Activated CD4-positive, alpha-beta memory T cell treated with anti-CD3 and anti-CD28 coated beads for 36 hours (primary cell): ENCODE measurements around the gene C10orf120. TPM values are rescaled to one million over a fixed set of nuclear protein-coding genes. Genes with fewer than 3 reads are reported as not detected.

Experiments
- CTCF ChIA-PET: fragments of 350-600 bp; sonication (Branson Sonifier 250); formaldehyde crosslinking; loops from one replicate; lab custom pipeline; 2021; ENCODE audit warnings: antibody characterized with exemption, inconsistent platforms; lab: Charles Lee
- POLR2A ChIA-PET: fragments of 350-600 bp; sonication (Branson Sonifier 250); formaldehyde crosslinking; loops from one replicate; lab custom pipeline; 2021; ENCODE audit warnings: antibody characterized with exemption; lab: Charles Lee
- DNase-seq: peaks from one replicate; pipeline ENCODE4 v3.0.0-alpha.2; 2020
- H3K27ac Mint-ChIP-seq: one replicate; pipeline ENCODE4 v1.8.0; 2021; ENCODE audit warnings: mixed read lengths
- H3K27me3 Mint-ChIP-seq: one replicate; pipeline ENCODE4 v1.8.0; 2021; ENCODE audit warnings: mixed read lengths
- H3K36me3 Mint-ChIP-seq: one replicate; pipeline ENCODE4 v1.8.0; 2021; ENCODE audit warnings: mixed read lengths
- H3K4me1 Mint-ChIP-seq: one replicate; pipeline ENCODE4 v1.8.0; 2021; ENCODE audit warnings: low read depth, mixed read lengths
- H3K4me3 Mint-ChIP-seq: one replicate; pipeline ENCODE4 v1.8.0; 2021; ENCODE audit warnings: mild to moderate bottlenecking, mixed read lengths
- H3K9me3 Mint-ChIP-seq: one replicate; pipeline ENCODE4 v1.8.0; 2021; ENCODE audit warnings: mixed read lengths
- intact Hi-C: fragments of 100-400 bp; cut with micrococcal nuclease; formaldehyde crosslinking; loops from one replicate; pipeline ENCODE4 v1.15.1; 2023
- total RNA-seq, 2 experiments: library from RNA; stranded (reverse); gene quantifications; one replicate each; pipeline ENCODE4 v1.2.3, GENCODE V29; 2021

C10orf120 gene
- total RNA-seq, 2 experiments from 2014 or later, result not detected

DNA sequence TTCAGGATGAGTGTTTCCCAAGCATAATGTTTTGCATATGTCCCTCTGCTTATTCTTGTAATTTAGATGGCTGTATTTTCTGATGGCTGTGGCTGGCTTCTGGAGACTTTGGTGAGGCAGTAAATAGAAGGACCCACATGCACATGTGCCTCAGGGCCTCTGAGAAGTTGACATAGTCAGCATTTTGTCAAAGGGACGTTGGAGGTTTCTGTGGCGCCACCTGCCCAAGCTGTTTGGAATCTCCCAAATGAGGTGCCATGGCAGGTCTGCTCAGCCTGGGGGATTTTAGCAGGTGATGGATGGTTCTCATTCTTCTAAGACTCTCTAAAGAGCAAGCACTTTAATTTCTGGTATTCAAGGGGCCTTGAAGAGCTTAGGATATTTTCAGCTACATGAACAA, 29.8 kb downstream of the C10orf120 start:
- no peaks in the 10 kb centered on the region for H3K36me3 Mint-ChIP-seq
- H3K27me3 Mint-ChIP-seq, result peaks cover 15% of the 10 kb centered on the region
- POLR2A ChIA-PET, result no interaction called here
- no peak overlapping the region for H3K27ac Mint-ChIP-seq
- H3K4me3 Mint-ChIP-seq, result no peak overlapping the region
- intact Hi-C loops, result no loop called here
- no peaks in the 10 kb centered on the region for H3K9me3 Mint-ChIP-seq
- CTCF ChIA-PET, result no interaction called here
- DNase-seq, result no peak
- H3K4me1 Mint-ChIP-seq, result no peaks in the 10 kb centered on the region

GRCh38 chr10:122669045-122669444, 30.6 kb downstream of the C10orf120 start:
- POLR2A ChIA-PET, result no interaction called here
- H3K4me1 Mint-ChIP-seq, result no peaks in the 10 kb centered on the region
- CTCF ChIA-PET, result no interaction called here
- no peaks in the 10 kb centered on the region for H3K36me3 Mint-ChIP-seq
- no peaks in the 10 kb centered on the region for H3K9me3 Mint-ChIP-seq
- H3K27me3 Mint-ChIP-seq, result peaks cover 15% of the 10 kb centered on the region
- intact Hi-C loops, result no loop called here
- no peak overlapping the region for H3K4me3 Mint-ChIP-seq
- no peak overlapping the region for H3K27ac Mint-ChIP-seq
- DNase-seq, result no peak

DNA sequence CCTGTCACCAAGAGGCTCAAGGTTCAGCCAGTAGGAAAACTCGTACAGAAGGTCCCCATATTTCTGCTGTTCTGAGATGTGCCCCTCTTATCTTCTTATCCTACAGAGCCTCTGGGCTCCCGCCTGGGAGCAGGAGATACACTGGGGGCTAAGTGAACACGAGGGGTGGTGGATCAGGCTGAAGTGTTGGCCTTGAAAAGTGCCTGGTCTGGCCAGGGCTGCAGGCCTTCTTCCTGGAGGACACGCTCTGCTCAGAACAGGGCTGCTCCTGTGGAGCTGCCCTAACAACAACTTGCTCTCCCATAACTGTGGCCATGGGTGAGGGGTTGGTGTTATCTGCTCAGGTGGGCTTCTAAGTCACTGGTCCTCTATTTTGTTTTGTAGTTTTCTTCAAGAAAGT, 33.7 kb downstream of the C10orf120 start:
- intact Hi-C loops, result no loop called here
- Mint-ChIP-seq H3K9me3 (no peaks in the 10 kb centered on the region), H3K27me3 (peaks cover 15% of the 10 kb centered on the region), H3K4me3 (no peak overlapping the region), H3K27ac (no peak overlapping the region), H3K36me3 (no peaks in the 10 kb centered on the region), H3K4me1 (no peaks in the 10 kb centered on the region)
- DNase-seq, result no peak
- ChIA-PET CTCF (no interaction called here), POLR2A (no interaction called here)

GRCh38 chr10:122665329-122665860, 34.3 kb downstream of the C10orf120 start:
- DNase-seq, result no peak
- Mint-ChIP-seq H3K36me3 (no peaks in the 10 kb centered on the region), H3K27me3 (peaks cover 15% of the 10 kb centered on the region), H3K9me3 (no peaks in the 10 kb centered on the region), H3K27ac (no peak overlapping the region), H3K4me1 (no peaks in the 10 kb centered on the region), H3K4me3 (no peak overlapping the region)
- ChIA-PET POLR2A (no interaction called here), CTCF (no interaction called here)
- intact Hi-C loops, result no loop called here

- intact Hi-C loops, result no loop called here
- H3K27me3 Mint-ChIP-seq, result peaks cover 15% of the 10 kb centered on the region
- CTCF ChIA-PET, result no interaction called here
Observed at GRCh38 chr10:122664501-122664900, 35.1 kb downstream of the C10orf120 start.

GRCh38 chr10:122663516-122664130, 36.0 kb downstream of the C10orf120 start:
- H3K4me1 Mint-ChIP-seq, result no peaks in the 10 kb centered on the region
- CTCF ChIA-PET, result interaction anchor here (0.8 kb wide), 1 partner anchor 15 kb away, joined by 5 read pairs; no protein-coding TSS in a partner anchor
- POLR2A ChIA-PET, result no interaction called here
- no peaks in the 10 kb centered on the region for H3K36me3 Mint-ChIP-seq
- no peak overlapping the region for H3K27ac Mint-ChIP-seq
- DNase-seq, result no peak
- intact Hi-C loops, result no loop called here
- H3K27me3 Mint-ChIP-seq, result peaks cover 15% of the 10 kb centered on the region
- H3K4me3 Mint-ChIP-seq, result no peak overlapping the region
- H3K9me3 Mint-ChIP-seq, result no peaks in the 10 kb centered on the region

More at GRCh38 chr10:122664501-122664900, 35.1 kb downstream of the C10orf120 start:
- H3K36me3 Mint-ChIP-seq, result no peaks in the 10 kb centered on the region
- POLR2A ChIA-PET, result no interaction called here
- no peak for DNase-seq
- H3K4me3 Mint-ChIP-seq, result no peak overlapping the region
- no peaks in the 10 kb centered on the region for H3K4me1 Mint-ChIP-seq
- H3K9me3 Mint-ChIP-seq, result no peaks in the 10 kb centered on the region
- H3K27ac Mint-ChIP-seq, result no peak overlapping the region

DNA sequence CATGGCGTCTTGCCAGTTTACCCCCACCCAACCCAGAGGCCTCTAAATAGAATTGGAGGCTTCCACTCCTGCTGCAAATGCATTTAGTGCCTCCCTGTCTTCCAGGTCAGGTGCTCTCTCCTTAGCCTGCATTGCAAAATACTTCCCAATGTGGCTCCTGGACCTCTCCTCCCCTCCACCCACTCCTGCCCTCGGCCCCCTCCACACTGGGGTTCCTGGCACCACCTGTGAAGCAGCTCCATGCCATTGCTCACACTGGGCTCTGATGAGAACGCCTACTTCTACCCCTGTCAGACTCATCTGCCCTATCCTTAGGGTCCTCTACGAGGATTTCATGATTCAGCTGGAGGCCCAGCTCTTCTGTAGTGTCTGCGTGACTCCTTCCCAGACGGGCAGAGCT, 37.4 kb downstream of the C10orf120 start:
- Mint-ChIP-seq H3K9me3 (no peaks in the 10 kb centered on the region), H3K4me3 (no peak overlapping the region), H3K36me3 (no peaks in the 10 kb centered on the region), H3K27ac (no peak overlapping the region), H3K27me3 (peaks cover 12% of the 10 kb centered on the region), H3K4me1 (no peaks in the 10 kb centered on the region)
- ChIA-PET CTCF (no interaction called here), POLR2A (no interaction called here)
- intact Hi-C loops, result no loop called here
- DNase-seq, result no peak

DNA sequence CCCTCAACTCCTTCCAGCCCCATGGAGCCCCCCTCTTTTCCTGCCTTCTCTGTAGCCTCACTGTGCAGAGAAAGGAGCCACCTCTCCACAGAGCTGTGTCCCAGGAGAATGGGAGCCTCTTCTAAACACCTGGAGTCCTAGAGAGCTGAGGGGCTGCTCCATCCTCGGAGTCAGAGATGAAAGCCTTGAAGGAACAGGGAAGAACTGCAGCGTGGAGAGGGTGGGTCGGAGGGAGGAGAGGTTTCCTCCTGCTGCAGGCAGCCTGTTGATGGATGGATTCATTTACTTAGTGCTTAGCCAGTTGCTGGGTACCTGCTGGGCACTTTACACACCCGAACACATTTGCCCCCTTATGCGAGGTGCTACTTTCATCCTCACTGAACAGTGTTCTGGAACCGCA, 39.0 kb downstream of the C10orf120 start:
- ChIA-PET POLR2A (no interaction called here), CTCF (no interaction called here)
- H3K9me3 Mint-ChIP-seq, result no peaks in the 10 kb centered on the region
- no peak overlapping the region for H3K4me3 Mint-ChIP-seq
- intact Hi-C loops, result no loop called here
- no peaks in the 10 kb centered on the region for H3K4me1 Mint-ChIP-seq
- no peak for DNase-seq
- peaks cover 5% of the 10 kb centered on the region for H3K27me3 Mint-ChIP-seq
- no peak overlapping the region for H3K27ac Mint-ChIP-seq
- no peaks in the 10 kb centered on the region for H3K36me3 Mint-ChIP-seq

DNA sequence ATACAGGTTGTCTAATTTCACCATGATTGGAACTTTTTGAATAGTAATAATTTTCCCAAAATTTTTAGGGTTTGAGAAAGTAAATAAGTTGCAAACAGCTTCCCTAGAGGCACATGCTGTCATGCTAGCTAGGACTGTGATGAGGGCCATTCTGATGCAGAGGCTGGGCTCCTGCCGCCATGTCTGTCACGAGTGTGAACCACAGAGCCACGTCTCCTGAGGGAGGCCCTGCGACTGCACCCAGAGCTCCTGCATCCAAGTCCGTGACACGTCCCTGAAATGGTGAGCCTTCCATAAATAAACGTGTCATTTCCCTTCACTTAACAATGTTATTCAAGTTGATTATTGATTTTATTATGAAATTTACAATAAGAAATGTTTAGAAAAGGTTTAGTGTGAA, 40.0 kb downstream of the C10orf120 start:
- ChIA-PET POLR2A (no interaction called here), CTCF (interaction anchor here (0.9 kb wide), 1 partner anchor 11 kb away, joined by 3 read pairs; no protein-coding TSS in a partner anchor)
- no peaks in the 10 kb centered on the region for H3K9me3 Mint-ChIP-seq
- H3K36me3 Mint-ChIP-seq, result no peaks in the 10 kb centered on the region
- H3K27me3 Mint-ChIP-seq, result peaks cover 10% of the 10 kb centered on the region
- no peak for DNase-seq
- no peak overlapping the region for H3K27ac Mint-ChIP-seq
- intact Hi-C loops, result no loop called here
- no peaks in the 10 kb centered on the region for H3K4me1 Mint-ChIP-seq
- H3K4me3 Mint-ChIP-seq, result no peak overlapping the region

DNA sequence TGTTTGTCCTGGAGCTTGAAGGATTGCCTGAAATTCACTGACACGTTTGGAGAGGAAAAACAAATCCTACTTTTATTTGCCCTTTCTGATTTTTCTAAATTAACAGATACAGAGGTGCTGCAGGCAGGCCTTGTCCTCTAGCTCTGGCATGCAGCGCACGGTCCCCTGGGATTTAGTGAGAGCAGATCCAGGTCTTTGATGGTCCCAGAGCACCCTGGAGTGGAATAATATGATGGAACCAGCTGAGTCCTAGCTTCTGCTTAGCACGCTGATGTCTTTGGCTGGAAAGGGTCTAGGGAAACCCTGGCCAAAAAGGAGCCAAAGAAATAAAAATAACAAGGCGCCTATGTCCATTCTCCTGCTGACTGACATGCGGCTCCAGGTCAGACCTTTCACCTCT, 40.5 kb downstream of the C10orf120 start:
- intact Hi-C loops, result no loop called here
- H3K9me3 Mint-ChIP-seq, result no peaks in the 10 kb centered on the region
- no peak overlapping the region for H3K27ac Mint-ChIP-seq
- CTCF ChIA-PET, result no interaction called here
- H3K4me1 Mint-ChIP-seq, result no peaks in the 10 kb centered on the region
- no peak overlapping the region for H3K4me3 Mint-ChIP-seq
- POLR2A ChIA-PET, result no interaction called here
- no peak for DNase-seq
- H3K27me3 Mint-ChIP-seq, result peaks cover 12% of the 10 kb centered on the region
- no peaks in the 10 kb centered on the region for H3K36me3 Mint-ChIP-seq

GRCh38 chr10:122658356-122659049, 41.1 kb downstream of the C10orf120 start:
- no peak overlapping the region for H3K4me3 Mint-ChIP-seq
- H3K27me3 Mint-ChIP-seq, result peaks cover 12% of the 10 kb centered on the region
- POLR2A ChIA-PET, result no interaction called here
- no peaks in the 10 kb centered on the region for H3K9me3 Mint-ChIP-seq
- CTCF ChIA-PET, result no interaction called here
- no peak for DNase-seq
- H3K4me1 Mint-ChIP-seq, result no peaks in the 10 kb centered on the region
- H3K27ac Mint-ChIP-seq, result no peak overlapping the region
- intact Hi-C loops, result no loop called here
- H3K36me3 Mint-ChIP-seq, result no peaks in the 10 kb centered on the region

- ChIA-PET CTCF (no interaction called here), POLR2A (no interaction called here)
- no peaks in the 10 kb centered on the region for H3K4me1 Mint-ChIP-seq
- intact Hi-C loops, result no loop called here
- no peak for DNase-seq
- no peaks in the 10 kb centered on the region for H3K9me3 Mint-ChIP-seq
- H3K36me3 Mint-ChIP-seq, result no peaks in the 10 kb centered on the region
- peaks cover 12% of the 10 kb centered on the region for H3K27me3 Mint-ChIP-seq
- no peak overlapping the region for H3K27ac Mint-ChIP-seq
- H3K4me3 Mint-ChIP-seq, result no peak overlapping the region
Observed at GRCh38 chr10:122657729-122658128, 41.9 kb downstream of the C10orf120 start.
